Neural cell (in vitro differentiated cells): ENCODE results near the gene SRP19.

Experiments used
- EP300 ChIP-seq: fragments of 450-650 bp; conservative IDR thresholded peaks from 2 replicates; pipeline ENCODE4 v1.6.1; 2014; ENCODE audit warnings: antibody characterized with exemption, mild to moderate bottlenecking, moderate library complexity; ENCODE audit not compliant: poor library complexity, severe bottlenecking
- EZH2 ChIP-seq: fragments of 200-600, 300-800 bp; shearing (Covaris generic), sonication (generic); IDR thresholded peaks from 2 replicates; pipeline ENCODE4 v1.6.1; 2014; ENCODE audit warnings: antibody characterized with exemption, low read length, borderline replicate concordance, mild to moderate bottlenecking; ENCODE audit not compliant: insufficient read depth, poor library complexity, severe bottlenecking
- POLR2AphosphoS5 ChIP-seq: IDR thresholded peaks from 2 replicates; pipeline ENCODE4 v1.6.1; 2012
- RAD21 ChIP-seq: fragments of 450-650 bp; conservative IDR thresholded peaks from 2 replicates; pipeline ENCODE4 v1.6.1; 2014; ENCODE audit warnings: antibody characterized with exemption, mild to moderate bottlenecking, moderate library complexity
- TAF1 ChIP-seq: IDR thresholded peaks from 2 replicates; pipeline ENCODE4 v1.6.1; 2012; ENCODE audit warnings: low read depth
- TF ChIP-seq, protein P1 (sequence below): fragments of 450-650 bp; IDR thresholded peaks from 2 replicates; pipeline ENCODE4 v1.5.1; 2014; ENCODE audit warnings: antibody characterized with exemption, mild to moderate bottlenecking, moderate library complexity; ENCODE audit not compliant: poor library complexity, severe bottlenecking
- TF ChIP-seq, protein P2 (sequence below): IDR thresholded peaks from 2 replicates; pipeline ENCODE4 v1.6.1; 2012; ENCODE audit warnings: borderline replicate concordance

DNA sequence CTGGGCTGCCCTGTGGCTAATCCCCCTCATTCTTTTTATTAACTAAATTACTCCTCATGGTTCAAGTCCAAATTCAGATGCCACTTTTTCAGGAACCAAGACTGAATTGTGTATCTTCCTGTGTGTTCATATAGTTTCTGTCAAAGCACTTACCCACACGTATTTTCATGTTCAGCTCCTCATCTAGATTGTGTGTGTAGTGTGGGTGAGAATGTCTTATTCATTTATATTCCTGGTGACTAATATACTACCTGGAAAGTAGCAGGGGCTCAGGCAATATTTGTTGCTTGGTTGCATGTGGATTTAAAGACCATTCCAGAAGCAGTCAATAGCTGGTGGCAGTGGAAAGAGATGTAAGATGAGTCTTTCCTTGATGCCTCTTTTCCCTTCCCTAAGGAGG, 48.5 kb upstream of the SRP19 start:
- TF ChIP-seq RAD21 (no peak), EP300 (no peak), TAF1 (no peak), EZH2 (no peak), POLR2AphosphoS5 (no peak)
- TF ChIP-seq, protein P1, sequence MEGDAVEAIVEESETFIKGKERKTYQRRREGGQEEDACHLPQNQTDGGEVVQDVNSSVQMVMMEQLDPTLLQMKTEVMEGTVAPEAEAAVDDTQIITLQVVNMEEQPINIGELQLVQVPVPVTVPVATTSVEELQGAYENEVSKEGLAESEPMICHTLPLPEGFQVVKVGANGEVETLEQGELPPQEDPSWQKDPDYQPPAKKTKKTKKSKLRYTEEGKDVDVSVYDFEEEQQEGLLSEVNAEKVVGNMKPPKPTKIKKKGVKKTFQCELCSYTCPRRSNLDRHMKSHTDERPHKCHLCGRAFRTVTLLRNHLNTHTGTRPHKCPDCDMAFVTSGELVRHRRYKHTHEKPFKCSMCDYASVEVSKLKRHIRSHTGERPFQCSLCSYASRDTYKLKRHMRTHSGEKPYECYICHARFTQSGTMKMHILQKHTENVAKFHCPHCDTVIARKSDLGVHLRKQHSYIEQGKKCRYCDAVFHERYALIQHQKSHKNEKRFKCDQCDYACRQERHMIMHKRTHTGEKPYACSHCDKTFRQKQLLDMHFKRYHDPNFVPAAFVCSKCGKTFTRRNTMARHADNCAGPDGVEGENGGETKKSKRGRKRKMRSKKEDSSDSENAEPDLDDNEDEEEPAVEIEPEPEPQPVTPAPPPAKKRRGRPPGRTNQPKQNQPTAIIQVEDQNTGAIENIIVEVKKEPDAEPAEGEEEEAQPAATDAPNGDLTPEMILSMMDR: no peak
- TF ChIP-seq, protein P2, sequence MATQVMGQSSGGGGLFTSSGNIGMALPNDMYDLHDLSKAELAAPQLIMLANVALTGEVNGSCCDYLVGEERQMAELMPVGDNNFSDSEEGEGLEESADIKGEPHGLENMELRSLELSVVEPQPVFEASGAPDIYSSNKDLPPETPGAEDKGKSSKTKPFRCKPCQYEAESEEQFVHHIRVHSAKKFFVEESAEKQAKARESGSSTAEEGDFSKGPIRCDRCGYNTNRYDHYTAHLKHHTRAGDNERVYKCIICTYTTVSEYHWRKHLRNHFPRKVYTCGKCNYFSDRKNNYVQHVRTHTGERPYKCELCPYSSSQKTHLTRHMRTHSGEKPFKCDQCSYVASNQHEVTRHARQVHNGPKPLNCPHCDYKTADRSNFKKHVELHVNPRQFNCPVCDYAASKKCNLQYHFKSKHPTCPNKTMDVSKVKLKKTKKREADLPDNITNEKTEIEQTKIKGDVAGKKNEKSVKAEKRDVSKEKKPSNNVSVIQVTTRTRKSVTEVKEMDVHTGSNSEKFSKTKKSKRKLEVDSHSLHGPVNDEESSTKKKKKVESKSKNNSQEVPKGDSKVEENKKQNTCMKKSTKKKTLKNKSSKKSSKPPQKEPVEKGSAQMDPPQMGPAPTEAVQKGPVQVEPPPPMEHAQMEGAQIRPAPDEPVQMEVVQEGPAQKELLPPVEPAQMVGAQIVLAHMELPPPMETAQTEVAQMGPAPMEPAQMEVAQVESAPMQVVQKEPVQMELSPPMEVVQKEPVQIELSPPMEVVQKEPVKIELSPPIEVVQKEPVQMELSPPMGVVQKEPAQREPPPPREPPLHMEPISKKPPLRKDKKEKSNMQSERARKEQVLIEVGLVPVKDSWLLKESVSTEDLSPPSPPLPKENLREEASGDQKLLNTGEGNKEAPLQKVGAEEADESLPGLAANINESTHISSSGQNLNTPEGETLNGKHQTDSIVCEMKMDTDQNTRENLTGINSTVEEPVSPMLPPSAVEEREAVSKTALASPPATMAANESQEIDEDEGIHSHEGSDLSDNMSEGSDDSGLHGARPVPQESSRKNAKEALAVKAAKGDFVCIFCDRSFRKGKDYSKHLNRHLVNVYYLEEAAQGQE: no peak
